K562 (cell line): ENCODE results near the gene LRRC3C. TPM values are rescaled to one million over a fixed set of nuclear protein-coding genes. Genes with fewer than 3 reads are reported as not detected.

Experiments used
- ATAC-seq: fragments of 200-7000 bp; cut with Tn5 transposase; 3 replicates; pipeline ENCODE4 v1.9.1; 2020; ENCODE audit warnings: moderate library complexity
- BruUV-seq: library from RNA; stranded (reverse); fragments of 400-500 nt; replicated peaks from 2 replicates; lab custom pipeline; 2021; lab: Mats Ljungman, UMichigan
- CTCF ChIA-PET: fragments of 300-600 bp; formaldehyde crosslinking; extraction: SDS; loops from one replicate; lab custom pipeline; 2021; ENCODE audit warnings: low intra/inter-chr PET ratio; lab: Yijun Ruan, JAX
- POLR2A ChIA-PET: fragments of 300-600, 350-650 bp; sonication (Branson Sonifier 250); formaldehyde crosslinking; extraction: SDS; loops from one replicate; lab custom pipeline; 2021; ENCODE audit warnings: antibody characterized with exemption, inconsistent platforms; lab: Yijun Ruan, JAX
- DNase-seq, 4 experiments: peaks; one replicate each; pipeline versions ENCODE4 v3.0.0 to v3.0.0-alpha.2; 2011 to 2018; ENCODE audit warnings: low spot score in 3 of 4, mixed read lengths in 3 of 4; ENCODE audit errors: extremely low read depth in 1 of 4
- FAIRE-seq: peaks from 2 replicates; lab custom pipeline; 2011; peaks lifted over from hg19 to GRCh38; lab: Jason Lieb, UNC
- H2AFZ ChIP-seq: 2 replicates; pipeline ENCODE4 v1.6.0; 2011; ENCODE audit warnings: low read depth, low read length, control low read depth, inconsistent platforms
- H3K27ac ChIP-seq: fragments of 200-600 bp; 3 replicates; pipeline ENCODE4 v1.8.0; 2011; ENCODE audit warnings: low read depth, mild to moderate bottlenecking, control low read depth, inconsistent platforms, low read length, moderate library complexity, mixed read lengths; ENCODE audit errors: extremely low read depth
- H3K27me3 ChIP-seq, 2 experiments: fragments of 300-600 bp in 1 of 2; 2 replicates in 1 of 2; 3 replicates in 1 of 2; pipeline versions ENCODE4 v1.6.0 to v1.8.0; 2011; ENCODE audit warnings: inconsistent platforms in 2 of 2, low read length in 2 of 2, mild to moderate bottlenecking in 1 of 2, mixed read lengths in 1 of 2, moderate library complexity in 1 of 2; ENCODE audit not compliant: control insufficient read depth in 2 of 2, insufficient read depth in 2 of 2
- H3K36me3 ChIP-seq: fragments of 300-600 bp; 3 replicates; pipeline ENCODE4 v1.8.0; 2011; ENCODE audit warnings: mild to moderate bottlenecking, low read length, inconsistent platforms; ENCODE audit not compliant: control insufficient read depth, insufficient read depth
- H3K4me1 ChIP-seq, 2 experiments: fragments of 200-600 bp in 1 of 2; replicated peaks in 1 of 2; 2 replicates in 1 of 2; 3 replicates in 1 of 2; pipeline versions ENCODE4 v1.5.1 to v1.8.0; 2011; ENCODE audit warnings: inconsistent platforms in 2 of 2, low read length in 2 of 2, mild to moderate bottlenecking in 1 of 2, mixed read lengths in 1 of 2, moderate library complexity in 1 of 2; ENCODE audit not compliant: control insufficient read depth in 2 of 2, insufficient read depth in 2 of 2
- H3K4me2 ChIP-seq: 2 replicates; pipeline ENCODE4 v1.6.1; 2011; ENCODE audit warnings: low read length, control low read depth, inconsistent platforms, mixed read lengths; ENCODE audit not compliant: insufficient read depth
- H3K4me3 ChIP-seq: fragments of 200-600 bp; sonication (generic), shearing (Covaris generic); 2 replicates; pipeline ENCODE4 v1.5.1; 2016; ENCODE audit warnings: control low read depth, inconsistent platforms
- H3K79me2 ChIP-seq: fragments of 200-600 bp; 3 replicates; pipeline ENCODE4 v1.8.0; 2011; ENCODE audit warnings: low read length, inconsistent platforms; ENCODE audit not compliant: control insufficient read depth, insufficient read depth
- H3K9ac ChIP-seq, 2 experiments: 2 replicates each; pipeline versions ENCODE4 v1.6.0 to v1.6.1; 2011; ENCODE audit warnings: low read depth in 2 of 2, low read length in 2 of 2, control low read depth in 1 of 2, inconsistent platforms in 1 of 2, mild to moderate bottlenecking in 1 of 2, mixed read lengths in 1 of 2; ENCODE audit not compliant: insufficient read depth in 1 of 2
- H3K9me1 ChIP-seq: one replicate; pipeline ENCODE4 v1.6.0; 2011; ENCODE audit warnings: inconsistent platforms, mild to moderate bottlenecking, low read length, moderate library complexity; ENCODE audit not compliant: control insufficient read depth, insufficient read depth
- H3K9me3 ChIP-seq: replicated peaks from 2 replicates; pipeline ENCODE4 v1.5.1; 2011; ENCODE audit warnings: low read depth, low read length, inconsistent platforms; ENCODE audit not compliant: control insufficient read depth, insufficient read depth
- H4K20me1 ChIP-seq: replicated peaks from 2 replicates; pipeline ENCODE4 v1.6.1; 2011; ENCODE audit warnings: low read length, inconsistent platforms, mixed read lengths; ENCODE audit not compliant: control insufficient read depth, insufficient read depth
- ATF1 ChIP-seq, 2 experiments: fragments of 450-650 bp in 1 of 2; IDR thresholded peaks; 2 replicates each; pipeline ENCODE4 v1.6.1; 2016; ENCODE audit warnings: missing compliant biosample characterization in 1 of 2, missing genetic modification characterization in 1 of 2
- CTBP1 ChIP-seq: fragments of 450-650 bp; IDR thresholded peaks from 2 replicates; pipeline ENCODE4 v1.6.1; 2016; ENCODE audit warnings: borderline replicate concordance
- EGR1 ChIP-seq: fragments of 450-650 bp; conservative IDR thresholded peaks from 2 replicates; pipeline ENCODE4 v1.6.1; 2017; ENCODE audit warnings: mild to moderate bottlenecking
- RCOR1 ChIP-seq, 2 experiments: IDR thresholded peaks; 2 replicates each; pipeline ENCODE4 v1.6.1; 2012; ENCODE audit warnings: low read depth in 2 of 2, low read length in 2 of 2, borderline replicate concordance in 1 of 2, improper control_type of control experiment in 1 of 2
- SMARCA4 ChIP-seq: fragments of 450-650 bp; IDR thresholded peaks from 2 replicates; pipeline ENCODE4 v1.6.1; 2016
- SOX6 ChIP-seq: fragments of 450-650 bp; IDR thresholded peaks from 2 replicates; pipeline ENCODE4 v1.6.1; 2014; ENCODE audit warnings: mild to moderate bottlenecking
- ZNF124 ChIP-seq: sonication (generic); formaldehyde crosslinking; IDR thresholded peaks from 2 replicates; pipeline ENCODE4 v1.8.1; 2022; ENCODE audit warnings: missing genetic modification reagents
- ZNF316 ChIP-seq: fragments of 450-650 bp; IDR thresholded peaks from 2 replicates; pipeline ENCODE4 v1.6.1; 2016
- WGBS: fragments of 100-300 bp; shearing (Covaris generic); methylation state at CpG from one replicate; pipeline ENCODE4 v1.1.6; 2016; ENCODE audit warnings: low coverage, mixed read lengths; ENCODE audit not compliant: insufficient coverage; ENCODE audit errors: missing lambda C conversion rate; 5-methylcytosine and 5-hydroxymethylcytosine counted together
- in situ Hi-C: fragments of 300-500 bp; cut with MboI; formaldehyde crosslinking; loops from 4 replicates; pipeline ENCODE4 v1.15.0; 2018; ENCODE audit warnings: inconsistent platforms, mixed read lengths
- intact Hi-C: fragments of 100-400 bp; cut with micrococcal nuclease; formaldehyde crosslinking; loops from 2 replicates; pipeline ENCODE4 v1.14.2; 2022
- polyA plus RNA-seq, 8 experiments: library from polyadenylated mRNA; depleted of rRNA in 4 of 8; stranded (reverse) in 5 of 8; unstranded in 3 of 8; fragments of >200 nt; fragmentation: Nextera tagmentation in 2 of 8; fragmentation: Illumina TruSeq in 1 of 8; extraction: Ambion mirVana in 2 of 8; extraction: Trizol in 1 of 8; gene quantifications; 2 replicates each; pipeline versions ENCODE4 v1.2.1 to v1.2.3, GENCODE V29; 2011 to 2014; ENCODE audit warnings: inconsistent platforms in 1 of 8, missing spikeins in 1 of 8
- total RNA-seq, 7 experiments: library from RNA; depleted of rRNA in 6 of 7; stranded (reverse); fragments of >200 nt in 6 of 7; fragmentation: Illumina TruSeq in 2 of 7; extraction: Trizol in 2 of 7; gene quantifications; 2 replicates each; pipeline versions ENCODE4 v1.2.1 to v1.2.3, GENCODE V29; 2011 to 2021; ENCODE audit warnings: low replicate concordance in 1 of 7
- TF ChIP-seq, protein P1 (sequence below), 2 experiments: fragments of 450-650 bp; IDR thresholded peaks; 2 replicates each; pipeline ENCODE4 v1.6.1; 2016; ENCODE audit warnings: mild to moderate bottlenecking in 2 of 2, borderline replicate concordance in 1 of 2, low read depth in 1 of 2, moderate library complexity in 1 of 2
- TF ChIP-seq, protein P2 (sequence below), 2 experiments: fragments of 450-650 bp in 1 of 2; sonication (generic) in 1 of 2; formaldehyde crosslinking in 1 of 2; IDR thresholded peaks in 1 of 2; conservative IDR thresholded peaks in 1 of 2; 2 replicates each; pipeline versions ENCODE4 v1.6.1 to v1.8.1; 2016 to 2023; ENCODE audit warnings: mild to moderate bottlenecking in 2 of 2, moderate library complexity in 2 of 2, inconsistent platforms in 1 of 2, missing genetic modification reagents in 1 of 2

Gene LRRC3C
- total and polyA plus RNA-seq, 9 of the 15 experiments (the other 6 are each of a cell fraction or from before 2014, with no cell fraction given), result not detected

DNA sequence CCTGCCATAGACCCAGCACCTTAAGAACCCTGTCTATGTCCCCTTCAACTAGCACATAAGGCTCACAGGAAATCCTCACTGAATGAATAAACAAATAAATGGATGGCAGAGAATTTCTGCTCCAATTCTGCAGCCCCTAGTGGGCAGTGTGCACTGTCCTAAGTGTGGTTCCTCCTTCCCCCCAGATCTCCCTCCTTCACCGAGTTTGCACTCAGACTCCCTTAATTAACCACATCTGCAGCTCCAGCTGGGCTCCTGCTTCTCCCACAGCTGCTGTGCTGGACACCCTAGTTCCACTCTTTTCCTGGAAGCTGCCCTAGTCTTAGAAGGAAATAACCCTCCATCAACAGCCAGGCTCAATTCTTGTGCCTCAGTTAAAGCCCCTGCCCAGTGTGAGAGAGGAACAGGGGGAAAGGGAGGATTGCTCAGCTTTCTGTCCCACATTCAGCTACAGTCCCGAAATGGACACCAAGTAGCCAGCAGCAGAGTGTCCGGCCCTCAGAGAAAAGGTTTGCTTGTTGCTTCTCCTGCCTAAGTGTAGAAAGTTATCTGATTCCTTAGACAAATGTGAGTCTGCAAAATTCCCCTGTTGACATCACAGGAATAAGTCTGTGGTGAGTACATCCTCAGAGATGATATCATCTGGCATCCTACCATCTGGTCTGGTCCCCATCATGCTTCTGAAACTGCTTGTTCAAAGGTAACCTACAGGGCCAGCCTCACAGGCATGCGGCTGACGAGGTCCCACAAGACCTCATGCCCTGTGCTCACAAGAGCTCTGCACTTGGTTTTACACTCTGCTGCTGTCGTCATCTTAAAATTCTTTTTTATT lies 12.3 kb downstream of the LRRC3C start:
- Histone ChIP-seq H3K4me2 (peak overlapping the region; percentile 56), H3K4me1 (peaks cover 21 to 24% of the 10 kb centered on the region in 2 experiments), H4K20me1 (0 out of 2 replicates have a peak, but pooled peaks cover 3% of the 10 kb centered on the region), H2AFZ (peak overlapping the region; percentile 79), H3K36me3 (no peaks in the 10 kb centered on the region), H3K4me3 (no peak overlapping the region), H3K9me1 (no peaks in the 10 kb centered on the region), H3K27ac (peak overlapping the region; percentile 47; the same call in 2 of the 3 replicates), H3K79me2 (no peaks in the 10 kb centered on the region), H3K9me3 (no peaks in the 10 kb centered on the region), H3K27me3 (peaks cover 4 to 7% of the 10 kb centered on the region in 2 experiments; a peak in 4 of 5 replicates), H3K9ac (peak overlapping the region in 1 of 2 experiments; percentile 61; a peak in 2 of 4 replicates)
- peak; percentile 47 to 60 (median 56) for DNase-seq
- WGBS, result 26% methylated on average over 6 of the region's 6 CpGs
- ChIA-PET POLR2A (interaction anchor here (0.6 to 1.5 kb wide), 5 partner anchors 9 to 412 kb away, joined by 3 to 5 read pairs (median 4); partner anchors contain the start of gene PSMD3), CTCF (interaction anchor here (1.6 to 1.8 kb wide), 2 partner anchors 19 to 40 kb away, joined by 4 to 7 read pairs; partner anchors contain the start of gene PSMD3)
- BruUV-seq, result no TSS peak
- intact Hi-C loops, result loop anchor here (1.0 kb wide), 1 partner anchor 40 kb away; the partner anchor contains the start of gene PSMD3
- peak; percentile 86 for ATAC-seq
- in situ Hi-C loops, result no loop called here
- FAIRE-seq, result peak; percentile 82
- TF ChIP-seq, protein P1, sequence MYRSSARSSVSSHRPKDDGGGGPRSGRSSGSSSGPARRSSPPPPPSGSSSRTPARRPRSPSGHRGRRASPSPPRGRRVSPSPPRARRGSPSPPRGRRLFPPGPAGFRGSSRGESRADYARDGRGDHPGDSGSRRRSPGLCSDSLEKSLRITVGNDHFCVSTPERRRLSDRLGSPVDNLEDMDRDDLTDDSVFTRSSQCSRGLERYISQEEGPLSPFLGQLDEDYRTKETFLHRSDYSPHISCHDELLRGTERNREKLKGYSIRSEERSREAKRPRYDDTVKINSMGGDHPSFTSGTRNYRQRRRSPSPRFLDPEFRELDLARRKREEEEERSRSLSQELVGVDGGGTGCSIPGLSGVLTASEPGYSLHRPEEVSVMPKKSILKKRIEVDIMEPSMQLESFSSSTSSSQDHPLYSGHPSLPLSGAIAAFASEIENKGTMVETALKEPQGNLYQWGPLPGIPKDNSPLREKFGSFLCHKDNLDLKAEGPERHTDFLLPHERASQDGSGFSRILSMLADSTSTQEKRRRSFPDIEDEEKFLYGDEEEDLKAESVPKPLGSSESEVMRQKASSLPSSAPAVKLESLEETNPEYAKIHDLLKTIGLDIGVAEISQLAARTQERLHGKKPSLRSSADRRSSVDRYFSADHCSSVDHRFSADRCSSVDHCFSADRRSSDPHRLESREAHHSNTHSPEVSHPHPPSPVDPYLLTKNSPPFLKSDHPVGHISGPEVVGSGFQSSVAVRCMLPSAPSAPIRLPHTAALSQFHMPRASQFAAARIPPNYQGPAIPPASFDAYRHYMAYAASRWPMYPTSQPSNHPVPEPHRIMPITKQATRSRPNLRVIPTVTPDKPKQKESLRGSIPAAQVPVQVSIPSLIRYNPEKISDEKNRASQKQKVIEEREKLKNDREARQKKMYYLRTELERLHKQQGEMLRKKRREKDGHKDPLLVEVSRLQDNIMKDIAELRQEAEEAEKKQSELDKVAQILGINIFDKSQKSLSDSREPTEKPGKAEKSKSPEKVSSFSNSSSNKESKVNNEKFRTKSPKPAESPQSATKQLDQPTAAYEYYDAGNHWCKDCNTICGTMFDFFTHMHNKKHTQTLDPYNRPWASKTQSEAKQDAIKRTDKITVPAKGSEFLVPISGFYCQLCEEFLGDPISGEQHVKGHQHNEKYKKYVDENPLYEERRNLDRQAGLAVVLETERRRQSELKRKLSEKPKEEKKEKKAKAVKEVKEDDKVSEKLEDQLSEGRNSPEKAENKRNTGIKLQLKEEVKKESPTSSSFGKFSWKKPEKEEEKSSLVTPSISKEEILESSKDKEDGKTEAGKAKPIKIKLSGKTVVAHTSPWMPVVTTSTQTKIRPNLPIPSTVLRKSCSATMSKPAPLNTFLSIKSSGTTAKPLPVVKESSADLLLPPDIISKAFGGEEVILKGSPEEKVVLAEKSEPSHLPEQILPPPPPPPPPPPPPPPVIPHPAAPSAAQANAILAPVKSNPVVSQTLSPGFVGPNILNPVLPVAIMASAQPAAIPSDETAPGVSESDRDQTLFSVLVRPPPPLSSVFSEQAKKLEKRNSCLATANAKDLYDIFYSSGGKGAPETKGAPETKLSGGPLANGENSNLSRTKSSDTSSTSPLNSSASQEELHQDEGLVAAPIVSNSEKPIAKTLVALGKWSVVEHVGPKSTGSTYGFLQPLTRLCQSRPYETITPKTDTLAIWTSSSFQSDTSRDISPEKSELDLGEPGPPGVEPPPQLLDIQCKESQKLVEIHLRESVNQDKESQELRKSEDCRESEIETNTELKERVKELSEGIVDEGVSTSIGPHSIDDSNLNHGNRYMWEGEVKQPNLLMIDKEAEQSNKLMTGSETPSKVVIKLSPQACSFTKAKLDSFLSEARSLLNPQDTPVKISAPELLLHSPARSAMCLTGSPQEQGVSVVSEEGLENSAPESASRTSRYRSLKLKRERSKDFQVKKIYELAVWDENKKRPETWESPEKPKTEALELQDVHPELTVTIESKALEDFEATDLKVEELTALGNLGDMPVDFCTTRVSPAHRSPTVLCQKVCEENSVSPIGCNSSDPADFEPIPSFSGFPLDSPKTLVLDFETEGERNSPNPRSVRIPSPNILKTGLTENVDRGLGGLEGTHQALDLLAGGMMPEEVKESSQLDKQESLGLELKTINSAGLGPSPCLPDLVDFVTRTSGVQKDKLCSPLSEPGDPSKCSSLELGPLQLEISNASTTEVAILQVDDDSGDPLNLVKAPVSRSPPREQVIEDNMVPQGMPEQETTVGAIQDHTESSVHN (IDR thresholded peaks at IDR 0.05; ENCODE audit: borderline replicate concordance in 1 of 2, low read depth in 1 of 2), result 0 out of 4 replicates have a peak, but pooled peaks of 1 of the 2 experiments have one; percentile 57
- TF ChIP-seq ZNF124 (CRISPR knock-in tag), result no peak
- TF ChIP-seq, protein P2, sequence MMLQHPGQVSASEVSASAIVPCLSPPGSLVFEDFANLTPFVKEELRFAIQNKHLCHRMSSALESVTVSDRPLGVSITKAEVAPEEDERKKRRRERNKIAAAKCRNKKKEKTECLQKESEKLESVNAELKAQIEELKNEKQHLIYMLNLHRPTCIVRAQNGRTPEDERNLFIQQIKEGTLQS (IDR thresholded peaks at IDR 0.05), result peak; percentile 86
- TF ChIP-seq, protein P2 (CRISPR knock-in tag; conservative IDR thresholded peaks at IDR 0.05), result 0 out of 2 replicates have a peak, but pooled peaks have one; percentile 52
- TF ChIP-seq SOX6, result 0 out of 2 replicates have a peak, but pooled peaks have one; percentile 18
- no peak for TF ChIP-seq EGR1
- TF ChIP-seq SMARCA4, result peak; percentile 45
- peak; percentile 96 for TF ChIP-seq CTBP1
- no peak for TF ChIP-seq ATF1 (CRISPR knock-in tag; IDR thresholded peaks at IDR 0.05)
- peak; percentile 68 for TF ChIP-seq ATF1 (tag; IDR thresholded peaks at IDR 0.05)
- TF ChIP-seq ZNF316, result peak; percentile 30
- TF ChIP-seq RCOR1 (IDR thresholded peaks at IDR 0.05; ENCODE audit: borderline replicate concordance in 1 of 2, low read depth in 2 of 2, low read length in 2 of 2), result peak in 1 of 2 experiments; percentile 87; a peak in 1 of 4 replicates
